GM12878 (cell line): ENCODE data around the gene DELE1. TPM values are rescaled to one million over a fixed set of nuclear protein-coding genes. Genes with fewer than 3 reads are reported as not detected.
"Not testable (repeated sequence)": the region's sequence is repeated elsewhere in the genome, so short reads cannot be mapped to it uniquely, and the experiment has no call there.

ENCODE experiments used
- ATAC-seq: fragments of 200-7000 bp; cut with Tn5 transposase; 3 replicates; pipeline ENCODE4 v1.9.1; 2020; ENCODE audit warnings: mild to moderate bottlenecking, moderate library complexity
- BruUV-seq: library from RNA; stranded (reverse); fragments of 400-500 nt; replicated peaks from 2 replicates; lab custom pipeline; 2021; lab: Mats Ljungman, UMichigan
- CTCF ChIA-PET: fragments of 300-600 bp; sonication (Branson Sonifier 250); formaldehyde crosslinking; extraction: SDS; loops from one replicate; lab custom pipeline; 2021; ENCODE audit warnings: inconsistent platforms; lab: Yijun Ruan, JAX
- POLR2A ChIA-PET: fragments of 350-600 bp; formaldehyde crosslinking; extraction: SDS; loops from one replicate; lab custom pipeline; 2021; ENCODE audit warnings: inconsistent platforms; lab: Charles Lee
- RAD21 ChIA-PET: fragments of 300-600 bp; sonication (Branson Sonifier 250); formaldehyde crosslinking; loops from one replicate; lab custom pipeline; 2023; ENCODE audit warnings: antibody characterized with exemption; ENCODE audit not compliant: unreplicated experiment; lab: Charles Lee
- SMC1A ChIA-PET: fragments of 300-600 bp; sonication (Branson Sonifier 250); formaldehyde crosslinking; loops from one replicate; lab custom pipeline; 2023; ENCODE audit not compliant: unreplicated experiment, uncharacterized antibody; lab: Charles Lee
- DNase-seq: peaks from one replicate; pipeline ENCODE4 v3.0.0-alpha.2; 2011; ENCODE audit warnings: low read depth, low spot score
- FAIRE-seq: peaks from 3 replicates; lab custom pipeline; 2011; peaks lifted over from hg19 to GRCh38; lab: Jason Lieb, UNC
- H2AFZ ChIP-seq: 2 replicates; pipeline ENCODE4 v1.6.0; 2011; ENCODE audit warnings: low read depth, low read length, control low read depth; ENCODE audit not compliant: control insufficient read depth
- H3K27ac ChIP-seq: 2 replicates; pipeline ENCODE4 v1.5.1; 2011; ENCODE audit warnings: control low read depth; ENCODE audit not compliant: control insufficient read depth, insufficient read depth
- H3K27me3 ChIP-seq, 2 experiments: replicated peaks in 1 of 2; 2 replicates each; pipeline versions ENCODE4 v1.6.0 to v1.6.1; 2011; ENCODE audit warnings: low read length in 1 of 2; ENCODE audit not compliant: control insufficient read depth in 2 of 2, insufficient read depth in 2 of 2
- H3K36me3 ChIP-seq, 2 experiments: 2 replicates each; pipeline ENCODE4 v1.5.1; 2011; ENCODE audit warnings: low read length in 1 of 2; ENCODE audit not compliant: control insufficient read depth in 2 of 2, insufficient read depth in 2 of 2
- H3K4me1 ChIP-seq: 2 replicates; pipeline ENCODE4 v1.6.1; 2011; ENCODE audit warnings: mild to moderate bottlenecking, low read length, moderate library complexity, mixed read lengths; ENCODE audit not compliant: control insufficient read depth, insufficient read depth
- H3K4me2 ChIP-seq: 2 replicates; pipeline ENCODE4 v1.6.0; 2011; ENCODE audit warnings: control low read depth; ENCODE audit not compliant: control insufficient read depth, insufficient read depth
- H3K4me3 ChIP-seq: fragments of 200-600 bp; sonication (generic); 2 replicates; pipeline ENCODE4 v1.5.1; 2016
- H3K79me2 ChIP-seq: 2 replicates; pipeline ENCODE4 v1.6.0; 2011; ENCODE audit warnings: low read length; ENCODE audit not compliant: control insufficient read depth, insufficient read depth
- H3K9ac ChIP-seq: 2 replicates; pipeline ENCODE4 v1.8.0; 2011; ENCODE audit warnings: low read length, control low read depth, mixed read lengths; ENCODE audit not compliant: control insufficient read depth, insufficient read depth
- H3K9me3 ChIP-seq: replicated peaks from 3 replicates; pipeline ENCODE4 v1.5.1; 2011; ENCODE audit warnings: mild to moderate bottlenecking, low read length; ENCODE audit not compliant: control insufficient read depth, insufficient read depth
- H4K20me1 ChIP-seq: 2 replicates; pipeline ENCODE4 v1.6.0; 2011; ENCODE audit not compliant: control insufficient read depth, insufficient read depth
- MLLT1 ChIP-seq: fragments of 450-650 bp; IDR thresholded peaks from 2 replicates; pipeline ENCODE4 v1.6.1; 2016; ENCODE audit warnings: mild to moderate bottlenecking
- MTA2 ChIP-seq: fragments of 450-650 bp; IDR thresholded peaks from 2 replicates; pipeline ENCODE4 v1.6.1; 2016; ENCODE audit warnings: low read depth, mild to moderate bottlenecking, moderate library complexity
- WGBS: methylation state at CpG from one replicate; pipeline ENCODE4 v1.1.6; 2016; ENCODE audit warnings: low lambda C conversion rate; ENCODE audit not compliant: insufficient replicate concordance, insufficient coverage; ENCODE audit errors: missing lambda C conversion rate; 5-methylcytosine and 5-hydroxymethylcytosine counted together
- in situ Hi-C: fragments of 300-500 bp; cut with MboI; formaldehyde crosslinking; loops from 9 replicates; pipeline ENCODE4 v1.14.3; 2018; ENCODE audit warnings: mixed read lengths
- intact Hi-C: fragments of 100-400 bp; cut with micrococcal nuclease; formaldehyde crosslinking; loops from one replicate; pipeline ENCODE4 v1.14.2; 2022; ENCODE audit not compliant: unreplicated experiment
- polyA plus RNA-seq, 11 experiments: library from polyadenylated mRNA; depleted of rRNA in 4 of 11; unstranded in 6 of 11; stranded (reverse) in 5 of 11; fragments of >200 nt; fragmentation: Nextera tagmentation in 4 of 11; fragmentation: Illumina TruSeq in 1 of 11; extraction: Ambion mirVana in 4 of 11; extraction: Trizol in 1 of 11; gene quantifications; 1 replicate in 1 of 11; 2 replicates in 10 of 11; pipeline versions ENCODE4 v1.2.1 to v1.2.3, GENCODE V29; 2011 to 2016; ENCODE audit warnings: inconsistent platforms in 2 of 11, missing spikeins in 2 of 11, low read depth in 1 of 11
- total RNA-seq, 4 experiments: library from RNA; depleted of rRNA in 3 of 4; stranded (reverse); fragments of >200 nt in 3 of 4; fragmentation: Illumina TruSeq in 1 of 4; extraction: Trizol in 1 of 4; gene quantifications; 2 replicates each; pipeline versions ENCODE4 v1.2.1 to v1.2.3, GENCODE V29; 2013 to 2021

Gene DELE1
- total and polyA plus RNA-seq, 10 of the 15 experiments (the other 5 are each of a cell fraction or from before 2014, with no cell fraction given), result 18.9 to 71.4 (median 47.6) TPM

- peak overlapping the region; percentile 94 for H3K4me3 ChIP-seq
- in situ Hi-C loops, result not testable (repeated sequence)
- WGBS, result 48% methylated on average over 28 of the region's 28 CpGs
Observed at GRCh38 chr5:141922827-141923447, 734 bp upstream of the DELE1 start.

More at GRCh38 chr5:141922827-141923447, 734 bp upstream of the DELE1 start:
- not testable (repeated sequence) for H3K9me3 ChIP-seq, H3K4me1 ChIP-seq, H4K20me1 ChIP-seq, FAIRE-seq, H3K27me3 ChIP-seq, H3K36me3 ChIP-seq, DNase-seq
- Histone ChIP-seq H3K4me2 (peak overlapping the region; percentile 83), H3K9ac (peak overlapping the region; percentile 92), H2AFZ (peak overlapping the region; percentile 93), H3K27ac (peak overlapping the region; percentile 90), H3K79me2 (peaks cover 11% of the 10 kb centered on the region)
- ATAC-seq, result peak; percentile 32
- POLR2A ChIA-PET, result interaction anchor here (0.5 to 1.9 kb wide), 11 partner anchors 11 to 433 kb away, joined by 3 to 22 read pairs (median 5); partner anchors contain the start of genes FCHSD1, HDAC3, RELL2 and RNF14
- SMC1A ChIA-PET, result interaction anchor here (0.6 to 4.1 kb wide), 9 partner anchors 9 to 239 kb away, joined by 3 to 26 read pairs (median 3); partner anchors contain the start of gene RNF14
- TSS peak; percentile 99 for BruUV-seq
- CTCF ChIA-PET, result interaction anchor here (0.6 to 4.2 kb wide), 18 partner anchors 9 to 424 kb away, joined by 3 to 39 read pairs (median 3); partner anchors contain the start of genes HDAC3, RELL2 and RNF14
- RAD21 ChIA-PET, result interaction anchor here (0.7 to 2.7 kb wide), 10 partner anchors 8 to 331 kb away, joined by 3 to 14 read pairs (median 6); partner anchors contain the start of gene RNF14
- intact Hi-C loops, result loop anchor here (2.0 kb wide), 1 partner anchor 46 kb away; the partner anchor contains the start of gene RNF14
- TF ChIP-seq MLLT1 (peak; percentile 86), MTA2 (peak; percentile 39; the same call in 1 of the 2 replicates)
